NB4 (cell line): ENCODE results near the gene GLI1.
"Not testable (repeated sequence)": the region's sequence is repeated elsewhere in the genome, so short reads cannot be mapped to it uniquely, and the experiment has no call there.

ENCODE experiments used
- DNase-seq: peaks from one replicate; pipeline ENCODE4 v3.0.0; 2010; ENCODE audit warnings: low read depth
- H3K4me3 ChIP-seq: one replicate; pipeline ENCODE4 v1.5.1; 2011; ENCODE audit warnings: mild to moderate bottlenecking, low read depth, low read length, moderate library complexity
- CTCF ChIP-seq: IDR thresholded peaks from one replicate; pipeline ENCODE4 v1.5.1; 2012; ENCODE audit warnings: low read depth, low read length
- MAX ChIP-seq: IDR thresholded peaks from 2 replicates; pipeline ENCODE4 v1.6.1; 2011; ENCODE audit warnings: low read depth, low read length
- MYC ChIP-seq: IDR thresholded peaks from 2 replicates; pipeline ENCODE4 v1.6.1; 2011; ENCODE audit warnings: low read depth, low read length
- POLR2A ChIP-seq: IDR thresholded peaks from 2 replicates; pipeline ENCODE4 v1.6.1; 2011; ENCODE audit warnings: mild to moderate bottlenecking; ENCODE audit not compliant: insufficient read length; ENCODE audit errors: extremely low read depth

GLI1 gene

GRCh38 chr12:57511161-57511560 is 51.6 kb downstream of the GLI1 start:
- H3K4me3 ChIP-seq, result no peak overlapping the region

GRCh38 chr12:57511588-57512325 is 52.2 kb downstream of the GLI1 start:
- no peak overlapping the region for H3K4me3 ChIP-seq
- TF ChIP-seq POLR2A (no peak), MYC (no peak), CTCF (no peak), MAX (no peak)
- no peak for DNase-seq

More at GRCh38 chr12:57511161-57511560, 51.6 kb downstream of the GLI1 start:
- TF ChIP-seq POLR2A, result no peak
- TF ChIP-seq MYC, result no peak
- DNase-seq, result no peak

GRCh38 chr12:57512665-57513064 is 53.1 kb downstream of the GLI1 start:
- no peak overlapping the region for H3K4me3 ChIP-seq
- no peak for DNase-seq
- TF ChIP-seq POLR2A (no peak), MAX (no peak), CTCF (no peak), MYC (no peak)

- DNase-seq, result no peak
- no peak overlapping the region for H3K4me3 ChIP-seq
- TF ChIP-seq CTCF (no peak), POLR2A (no peak), MAX (no peak), MYC (no peak)
These were observed 53.7 kb downstream of the GLI1 start for GRCh38 chr12:57513266-57513665.

GRCh38 chr12:57513677-57514076 is 54.1 kb downstream of the GLI1 start:
- H3K4me3 ChIP-seq, DNase-seq: not testable (repeated sequence)

GRCh38 chr12:57514246-57514645 is 54.7 kb downstream of the GLI1 start:
- not testable (repeated sequence) for H3K4me3 ChIP-seq, DNase-seq

- TF ChIP-seq MAX, result no peak
- no peak for TF ChIP-seq POLR2A
- TF ChIP-seq MYC, result no peak
- TF ChIP-seq CTCF, result no peak
- no peak overlapping the region for H3K4me3 ChIP-seq
- no peak for DNase-seq
These were observed 55.3 kb downstream of the GLI1 start for GRCh38 chr12:57514720-57515407.
